Left cardiac atrium (tissue), 4 donors: ENCODE results near the gene ASIC2. TPM values are rescaled to one million over a fixed set of nuclear protein-coding genes. Genes with fewer than 3 reads are reported as not detected.

ENCODE experiments used
- ATAC-seq, 2 donors: fragments of 200-7000 bp; cut with Tn5 transposase; one replicate each; pipeline ENCODE4 v1.9.1; 2020; ENCODE audit warnings: mild to moderate bottlenecking in 2 of 2, moderate library complexity in 2 of 2
- DNase-seq: peaks from one replicate; pipeline ENCODE4 v3.0.0-alpha.2; 2020
- intact Hi-C, 2 donors: fragments of 100-400 bp; cut with DNase I; formaldehyde crosslinking; loops; one replicate each; pipeline versions ENCODE4 v1.14.1 to v1.15.1; 2022 to 2023
- total RNA-seq, 2 donors: library from RNA; stranded (reverse); fragmentation: NEBNext Ultra II Directional; extraction: Animal tissue kit (Norgen Biotek cat#: 25700); gene quantifications; one replicate each; pipeline ENCODE4 v1.2.1, GENCODE V29; 2021
- donor health status: DM: no; HTN: yes; CAD: no.
- donor health status: DM: no; HTN: yes; CAD: no; lungs with severe emphysema.
- donor health status: DM: yes; HTN: yes; CAD: no.
- donor health status: Dilated cardiomyopathy.

ASIC2 gene
- total RNA-seq, 2 donors from 2014 or later, result 0.08 TPM; not detected in 1

DNA sequence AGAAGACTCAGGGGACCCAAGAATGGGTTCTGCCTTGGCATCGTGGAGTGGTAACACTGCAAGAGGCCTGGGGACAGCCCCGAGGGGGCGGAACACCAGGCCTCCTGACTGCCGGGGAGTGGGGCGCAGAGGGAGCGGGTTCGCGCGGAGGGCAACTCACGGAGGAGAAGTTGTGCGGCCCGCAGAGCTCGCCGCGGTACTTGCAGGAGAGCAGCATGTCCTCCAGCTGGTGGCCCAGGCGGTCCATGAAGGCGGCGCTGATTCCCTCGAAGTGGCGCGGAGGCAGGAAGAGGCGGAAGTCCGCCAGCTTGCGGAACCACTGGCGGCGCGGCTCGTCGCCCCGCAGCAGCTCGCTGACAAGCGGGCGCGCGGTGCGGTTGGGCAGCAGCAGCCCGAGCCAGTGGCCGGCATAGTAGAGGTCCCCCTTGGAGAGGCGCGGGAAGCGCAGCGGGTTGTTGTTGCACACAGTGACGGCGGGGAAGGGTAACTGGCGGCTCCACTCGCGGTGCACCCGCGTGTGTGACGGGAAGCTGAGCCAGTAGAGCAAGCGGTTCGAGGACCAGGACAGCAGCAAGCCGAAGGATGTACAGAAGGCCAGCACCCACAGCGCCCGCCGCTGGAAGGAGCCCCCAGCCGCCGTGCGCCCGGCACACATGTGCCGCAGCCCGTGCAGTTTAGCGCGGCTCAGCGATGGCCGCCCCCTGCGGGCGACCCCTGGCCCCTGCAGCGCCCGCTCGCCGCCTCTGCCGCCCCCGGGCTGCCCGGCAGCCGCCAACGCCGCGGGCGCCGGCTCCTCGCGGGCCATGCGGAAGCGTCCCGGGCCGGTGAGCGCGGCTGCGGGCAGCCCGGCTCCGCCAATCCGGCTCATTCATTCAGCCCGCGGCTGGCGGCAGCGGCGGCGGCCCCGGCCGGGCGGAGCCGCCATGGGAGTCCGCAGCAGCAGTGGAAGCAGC lies 1.6 kb downstream of the ASIC2 start:
- DNase-seq, result peak; percentile 21
- intact Hi-C loops, result loop anchor here in 1 of 2 donors (10.0 kb wide), 1 partner anchor 57 kb away; no protein-coding TSS in a partner anchor
- ATAC-seq, result peak in 1 of 2 donors; percentile 10

DNA sequence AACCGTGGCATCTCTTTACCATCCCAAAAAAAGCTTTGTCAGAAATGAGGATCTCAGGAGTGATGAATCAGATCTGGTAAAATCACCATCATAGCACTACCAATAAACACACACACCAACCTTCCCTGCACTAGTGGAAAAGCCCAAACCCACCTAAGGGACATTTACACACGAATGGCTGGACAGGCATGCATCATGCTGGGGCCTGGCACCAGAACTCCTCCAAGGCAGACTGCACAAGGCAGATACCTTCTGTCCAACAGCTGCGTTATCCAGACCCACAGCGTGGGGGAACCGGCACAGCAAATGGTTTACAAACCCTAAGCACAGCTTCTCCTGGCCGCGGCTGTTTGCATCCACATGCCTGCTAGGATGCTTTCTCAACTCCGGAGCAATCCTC lies 2.8 kb downstream of the ASIC2 start:
- DNase-seq, result no peak
- intact Hi-C loops, result loop anchor here in 1 of 2 donors (10.0 kb wide), 1 partner anchor 55 kb away; no protein-coding TSS in a partner anchor
- ATAC-seq, result no peak

DNA sequence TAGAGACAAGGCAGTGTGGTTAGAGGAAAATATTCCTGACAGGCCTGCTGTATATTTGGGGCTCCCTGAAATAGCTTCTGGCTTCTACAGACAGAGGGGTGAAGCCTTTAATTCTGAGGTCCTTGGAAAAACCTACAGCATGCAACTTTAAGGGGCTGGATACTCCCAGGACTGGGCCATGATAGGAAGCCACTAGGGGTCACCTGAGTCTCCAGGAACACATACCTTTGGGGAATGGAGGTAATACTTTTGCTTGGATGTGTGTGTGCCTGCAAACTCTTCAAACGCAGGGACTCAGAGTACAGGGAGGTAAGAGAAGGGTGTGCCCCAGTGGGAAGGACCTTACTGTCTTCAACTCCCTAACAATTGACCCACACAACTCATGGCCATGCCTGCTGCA lies 4.1 kb downstream of the ASIC2 start:
- DNase-seq (no peak), ATAC-seq (no peak)
- intact Hi-C loops, result no loop called here

DNA sequence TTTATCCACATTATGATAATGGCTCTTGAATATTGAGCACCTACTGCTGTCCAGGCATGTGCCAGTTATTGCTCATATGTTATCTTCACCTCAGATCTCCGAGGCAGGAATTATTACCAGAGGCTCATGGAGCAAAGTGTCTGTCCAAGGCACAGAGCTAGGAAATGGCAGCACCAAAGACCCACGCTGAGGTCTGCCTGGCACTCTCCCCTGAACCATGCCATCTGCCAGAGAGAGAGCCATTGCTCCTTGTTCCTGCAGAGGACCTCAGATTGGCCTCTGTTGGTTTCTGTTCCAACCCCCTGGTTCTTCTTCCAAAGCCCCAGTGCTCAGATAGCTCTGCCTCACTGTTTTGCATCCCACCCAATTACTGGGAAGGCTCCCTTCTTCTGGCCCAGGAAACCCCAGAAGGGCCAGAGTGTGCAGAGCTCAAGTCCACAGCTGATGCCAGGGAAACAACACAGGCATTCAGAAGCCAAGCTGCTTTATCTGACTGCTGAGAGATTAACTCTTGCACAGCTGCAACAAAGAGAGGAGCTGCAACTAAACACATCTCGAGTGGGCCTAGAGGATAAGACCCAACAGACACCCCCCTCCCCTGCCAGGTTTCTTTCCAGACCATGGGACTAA lies 5.9 kb downstream of the ASIC2 start:
- no peak for ATAC-seq
- no peak for DNase-seq
- intact Hi-C loops, result no loop called here

DNA sequence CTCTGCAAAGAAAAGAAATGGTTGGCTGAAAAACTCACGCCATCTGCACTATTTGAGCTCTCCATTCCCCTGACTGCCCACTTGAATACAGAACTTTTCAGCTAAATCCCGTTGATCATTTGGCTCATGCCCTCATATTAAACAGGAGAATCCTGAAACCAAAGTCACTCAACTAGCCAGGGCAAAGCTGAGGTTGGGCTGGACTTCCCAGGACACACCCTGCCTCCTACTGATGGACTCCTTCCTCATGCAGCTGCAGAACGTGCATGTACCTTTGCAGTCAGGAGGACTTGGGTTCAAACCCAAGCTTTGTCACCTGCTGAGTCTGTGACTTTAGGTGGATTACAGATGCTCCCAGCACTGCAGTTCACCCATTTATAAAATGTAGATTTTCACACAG lies 7.7 kb downstream of the ASIC2 start:
- ATAC-seq (no peak), DNase-seq (no peak)
- intact Hi-C loops, result no loop called here

DNA sequence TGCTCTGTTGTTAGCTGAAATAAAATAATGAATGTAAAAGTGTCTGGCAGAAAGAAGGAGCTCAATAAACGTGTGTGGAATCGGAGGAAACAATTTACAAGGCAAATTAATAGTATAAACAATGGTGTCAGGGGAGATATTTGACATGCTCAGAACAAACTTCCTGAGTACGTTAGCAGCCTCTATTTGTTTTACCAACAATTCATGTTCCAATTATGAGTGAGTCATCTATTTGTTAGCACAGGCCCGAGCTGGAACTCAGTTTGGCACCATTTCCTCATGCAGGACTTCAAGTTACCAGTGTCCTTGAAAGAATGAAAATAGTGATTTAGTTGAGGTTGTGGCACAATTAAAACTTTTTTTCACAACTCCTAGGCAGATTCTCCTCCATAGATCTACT lies 9.1 kb downstream of the ASIC2 start:
- intact Hi-C loops, result no loop called here
- DNase-seq, result peak; percentile 36

DNA sequence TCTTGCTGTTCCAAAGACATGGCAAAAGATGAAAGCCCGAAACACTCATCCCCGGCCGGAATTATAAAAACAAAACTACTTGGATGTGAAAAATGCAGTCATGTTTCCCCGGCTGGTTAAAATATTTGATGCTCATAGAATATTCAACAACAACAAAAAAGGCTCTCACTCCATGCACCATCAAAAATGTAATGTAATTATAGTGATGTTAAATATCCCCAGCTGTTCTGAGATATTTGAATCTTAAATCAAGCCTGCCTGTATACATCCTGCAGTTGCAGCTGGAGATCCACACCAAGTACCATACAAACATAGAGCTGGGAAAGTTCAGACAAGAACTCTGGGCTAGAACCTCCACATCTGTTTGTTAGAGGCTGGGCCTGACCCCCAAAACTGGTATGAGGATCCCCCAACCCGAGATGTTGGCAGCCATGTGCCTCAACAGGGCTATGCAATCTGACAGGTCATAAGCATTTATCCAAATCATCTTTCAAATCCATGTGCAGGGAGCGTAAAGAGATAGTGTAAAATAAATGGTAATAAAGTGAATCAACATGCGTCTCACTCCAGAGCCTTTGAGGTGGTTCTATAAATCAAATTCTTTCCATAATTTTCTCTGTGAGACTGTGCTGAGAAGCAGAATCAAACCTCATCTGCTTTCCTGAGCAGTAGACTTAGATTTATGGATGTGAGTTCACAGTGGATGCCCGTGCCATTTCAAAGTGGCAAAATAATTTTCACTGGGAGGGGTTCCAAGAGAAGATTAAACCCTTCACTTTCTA lies 12.7 kb downstream of the ASIC2 start:
- ATAC-seq (no peak), DNase-seq (no peak)
- intact Hi-C loops, result no loop called here

More for the DNA sequence above, 9.1 kb downstream of the ASIC2 start:
- peak; percentile 53 to 69 for ATAC-seq

DNA sequence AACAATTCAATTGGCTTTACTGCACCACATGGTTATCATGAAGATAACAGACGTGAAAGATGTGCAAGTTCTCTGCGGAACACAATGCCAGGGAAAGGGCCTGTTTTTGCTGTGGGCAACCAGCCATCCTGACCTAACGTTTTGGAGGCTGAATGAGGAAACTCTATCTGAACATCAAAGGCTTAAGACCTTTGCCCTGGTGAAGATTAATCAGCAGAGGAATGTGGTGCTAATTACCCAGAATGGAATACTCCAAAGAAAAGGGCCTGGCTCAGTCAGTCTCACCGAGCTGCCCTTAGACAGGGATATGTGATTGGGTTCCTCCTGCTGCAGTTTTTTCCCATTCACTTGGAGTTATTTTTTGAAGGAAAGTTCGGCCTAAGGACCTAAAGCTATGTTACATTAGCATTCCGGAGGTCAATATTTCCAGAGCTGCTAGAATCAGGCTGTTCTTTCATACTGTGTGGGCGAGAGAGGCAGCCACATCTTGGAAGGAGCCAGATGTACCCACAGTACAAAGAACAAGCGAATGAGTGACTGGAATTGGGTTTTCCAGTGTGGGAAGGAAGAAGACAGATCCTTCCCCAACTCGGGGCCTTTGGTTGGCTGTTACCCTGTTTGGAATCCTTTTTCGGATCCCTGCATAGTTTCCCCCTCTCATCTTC lies 15.5 kb downstream of the ASIC2 start:
- ATAC-seq (no peak), DNase-seq (no peak)
- intact Hi-C loops, result no loop called here

DNA sequence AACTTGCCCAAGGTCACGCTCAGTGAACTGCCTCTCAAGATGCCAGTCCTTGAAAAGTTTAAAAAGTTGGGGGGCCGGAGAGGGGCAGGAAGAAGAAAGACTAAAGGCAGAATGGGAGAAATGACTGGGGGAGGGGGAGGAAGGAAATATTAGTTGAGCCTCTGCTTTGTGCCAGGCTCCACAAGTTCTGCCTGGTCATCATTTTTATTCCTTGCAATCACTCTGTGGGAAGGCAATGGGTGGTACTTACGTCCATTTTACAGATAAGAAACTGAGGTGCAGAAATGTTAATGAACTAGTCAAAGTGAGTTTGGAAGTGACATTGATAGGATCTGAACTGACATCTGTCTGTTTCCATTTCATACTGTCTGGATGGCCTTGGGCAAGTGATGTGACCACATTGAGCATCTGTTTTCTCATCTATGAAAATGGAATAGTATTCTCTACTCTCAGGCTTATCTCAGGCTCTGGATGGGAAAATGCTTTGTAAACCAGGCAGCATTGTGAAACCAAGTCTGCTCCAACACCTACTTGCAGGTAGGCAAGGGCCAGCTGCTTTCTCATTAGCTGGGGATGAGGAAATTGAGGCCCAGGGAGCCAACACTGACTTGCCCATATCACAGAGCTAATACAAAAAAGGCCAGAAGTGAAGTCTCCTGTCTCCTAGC lies 19.2 kb downstream of the ASIC2 start:
- ATAC-seq, result no peak
- DNase-seq, result no peak
- intact Hi-C loops, result no loop called here

DNA sequence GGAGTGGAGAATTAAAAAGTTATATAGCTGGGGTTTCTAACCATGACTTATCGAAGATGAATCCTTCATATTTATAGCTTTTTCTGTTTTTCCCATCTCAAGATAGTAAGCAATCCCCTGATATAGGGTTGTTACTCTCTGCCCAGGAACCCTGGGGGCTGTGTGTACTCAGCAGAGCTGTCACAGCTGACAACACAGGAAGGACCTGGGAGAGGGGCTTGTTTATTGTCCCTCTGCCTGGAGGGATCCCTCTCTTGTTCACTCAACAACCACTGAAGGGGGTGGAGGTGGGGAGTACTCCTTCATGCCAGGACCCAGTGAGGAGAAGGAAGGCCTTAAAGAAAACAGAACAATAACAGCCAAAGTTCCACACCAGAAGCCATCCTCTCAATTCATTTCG lies 19.8 kb downstream of the ASIC2 start:
- ATAC-seq (no peak), DNase-seq (no peak)
- intact Hi-C loops, result no loop called here

DNA sequence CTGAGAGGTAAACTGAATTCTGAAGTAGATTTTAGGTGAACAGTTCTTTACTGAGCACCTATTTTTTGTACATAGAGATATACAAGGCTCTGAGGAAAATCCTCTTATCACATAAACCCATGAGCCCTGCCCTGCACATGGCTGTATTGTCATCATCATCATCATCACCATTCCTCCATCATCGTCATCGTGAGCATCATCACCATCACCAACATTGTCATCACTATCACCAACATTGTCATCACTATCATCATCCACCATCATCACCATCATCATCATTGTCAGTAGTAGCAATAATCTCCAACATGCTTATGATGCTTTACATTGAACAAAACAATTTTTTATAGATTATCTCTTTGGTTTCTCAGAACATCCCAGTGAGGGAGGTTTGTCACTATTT lies 20.7 kb downstream of the ASIC2 start:
- DNase-seq, result no peak
- ATAC-seq, result no peak
- intact Hi-C loops, result no loop called here

DNA sequence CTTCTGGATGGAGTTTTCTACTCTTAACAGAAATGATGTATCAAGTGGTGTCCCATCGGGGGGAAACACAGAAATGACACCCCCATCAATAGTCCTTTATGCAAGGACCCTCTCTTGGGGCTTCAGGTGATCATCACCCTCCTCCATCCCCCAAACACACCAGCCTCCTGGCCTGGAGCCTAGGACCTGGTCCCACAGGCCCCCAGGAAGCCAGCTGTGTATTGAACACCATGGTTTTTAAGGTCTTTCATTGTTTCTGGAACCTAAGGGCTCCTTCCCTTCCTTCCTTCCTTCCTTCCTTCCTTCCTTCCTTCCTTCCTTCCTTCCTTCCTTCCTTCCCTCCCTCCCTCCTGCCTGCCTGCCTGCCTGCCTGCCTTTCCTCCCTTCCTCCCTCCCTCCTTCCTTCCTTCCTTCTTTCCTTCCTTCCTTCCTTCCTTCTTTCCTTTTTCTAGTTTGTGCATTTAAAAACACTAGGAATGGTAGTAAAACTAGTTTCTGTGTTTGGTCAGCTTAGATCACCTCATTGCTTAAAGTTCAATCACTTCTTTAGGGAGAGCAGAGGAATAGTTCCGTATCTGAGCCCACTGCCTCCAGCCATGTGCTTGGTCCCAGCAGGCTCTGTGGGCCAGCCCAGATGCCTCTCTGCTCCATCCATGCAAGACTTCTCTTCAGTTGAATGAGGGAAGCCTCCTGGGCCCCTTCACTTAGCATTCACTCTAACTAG lies 23.6 kb downstream of the ASIC2 start:
- ATAC-seq, result no peak
- DNase-seq, result no peak
- intact Hi-C loops, result no loop called here

DNA sequence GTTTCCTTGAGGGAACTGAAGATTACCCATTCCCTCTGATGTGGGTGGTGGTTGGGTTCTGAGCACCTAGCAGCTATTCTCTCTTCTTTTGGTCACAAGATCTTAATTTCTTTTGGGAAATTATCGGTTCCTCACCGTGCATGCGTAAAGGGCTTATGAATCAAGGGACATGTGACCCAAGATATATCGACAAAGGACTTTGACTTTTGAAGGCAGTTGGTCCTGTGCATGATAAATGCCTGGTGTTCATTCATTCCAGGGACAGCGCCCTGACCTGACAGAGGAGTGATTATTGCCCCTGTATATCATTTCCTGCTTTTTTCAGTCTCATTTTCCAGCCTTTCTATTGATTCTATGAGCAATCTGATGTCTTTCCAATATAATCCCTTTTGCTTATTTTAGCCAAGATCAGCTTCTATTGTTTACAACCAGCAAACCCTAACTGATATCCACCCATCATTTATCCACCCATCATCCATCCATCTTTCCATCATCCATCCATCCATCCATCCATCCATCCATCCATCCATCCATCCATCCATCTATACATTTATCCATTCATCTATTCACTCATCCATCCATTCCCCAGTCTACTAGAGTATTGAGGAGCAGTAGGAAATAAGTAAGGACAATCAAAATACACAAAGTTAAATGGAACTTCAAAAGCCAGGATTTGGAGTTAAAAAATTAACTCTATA lies 25.1 kb downstream of the ASIC2 start:
- DNase-seq, result no peak

DNA sequence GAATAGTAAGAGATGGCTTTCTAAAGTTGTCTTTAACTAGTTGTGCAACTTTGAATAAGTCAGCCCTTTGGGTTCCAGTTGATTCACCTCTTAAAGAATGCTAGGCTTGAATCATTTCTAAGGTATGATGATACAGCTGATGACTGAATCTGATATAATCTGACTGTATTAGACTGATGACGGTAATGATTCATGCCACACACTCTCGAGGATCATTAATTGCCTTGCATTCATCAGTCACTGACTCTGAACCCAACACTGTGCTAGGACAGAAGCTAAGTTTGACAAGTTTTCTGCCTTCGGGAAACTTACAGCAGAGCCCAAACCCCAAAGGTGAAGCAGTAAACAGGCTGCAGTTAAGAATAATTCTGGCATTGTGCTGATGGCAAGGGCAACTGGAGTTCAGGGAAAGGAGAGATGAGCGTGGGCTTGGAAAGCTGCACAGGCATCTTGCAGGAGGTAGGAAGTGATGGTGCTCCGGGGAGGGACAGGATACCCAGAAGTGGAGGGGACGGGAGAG lies 25.8 kb downstream of the ASIC2 start:
- no peak for DNase-seq
- peak in 1 of 2 donors; percentile 88 for ATAC-seq
- intact Hi-C loops, result no loop called here

More for the DNA sequence above, 25.1 kb downstream of the ASIC2 start:
- intact Hi-C loops, result no loop called here
- ATAC-seq, result no peak

DNA sequence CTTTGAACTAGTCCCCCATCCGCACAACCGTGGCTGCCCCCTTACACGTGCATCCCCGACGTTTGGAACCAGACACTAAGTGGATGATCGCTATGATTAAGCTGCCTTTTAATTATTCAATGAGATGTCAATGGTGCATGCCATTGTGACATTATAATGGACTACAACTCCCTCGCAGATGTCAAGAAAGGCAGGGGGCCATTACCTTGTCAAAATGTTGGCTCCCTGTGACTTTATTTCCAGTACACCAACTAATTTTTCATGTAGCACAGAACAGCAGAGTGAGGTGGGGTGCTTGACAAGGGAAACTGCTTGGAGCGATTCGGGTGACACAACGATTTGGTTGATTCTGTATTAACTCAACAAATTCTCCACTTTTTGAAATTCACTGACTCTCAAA lies 26.5 kb downstream of the ASIC2 start:
- no peak for ATAC-seq
- DNase-seq, result no peak
- intact Hi-C loops, result no loop called here

DNA sequence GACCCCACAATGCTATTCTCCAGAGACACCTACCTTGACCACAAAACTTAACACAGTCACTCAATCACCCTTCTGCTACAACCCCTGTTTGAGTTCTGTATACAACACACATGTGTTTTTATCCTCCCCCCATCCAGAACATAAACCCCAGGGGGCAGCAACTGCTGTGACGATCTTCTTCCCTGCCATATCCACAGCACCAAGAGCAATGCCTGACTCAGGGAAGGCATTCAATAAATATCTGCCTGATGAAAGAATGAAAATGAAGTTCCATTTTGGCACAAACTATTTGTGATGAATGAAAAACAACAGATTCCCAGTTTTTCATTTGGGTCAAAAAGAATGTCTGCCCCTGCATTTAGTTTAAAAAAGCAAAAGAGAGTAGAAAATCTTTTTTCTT lies 27.0 kb downstream of the ASIC2 start:
- DNase-seq (no peak), ATAC-seq (no peak)
- intact Hi-C loops, result no loop called here

DNA sequence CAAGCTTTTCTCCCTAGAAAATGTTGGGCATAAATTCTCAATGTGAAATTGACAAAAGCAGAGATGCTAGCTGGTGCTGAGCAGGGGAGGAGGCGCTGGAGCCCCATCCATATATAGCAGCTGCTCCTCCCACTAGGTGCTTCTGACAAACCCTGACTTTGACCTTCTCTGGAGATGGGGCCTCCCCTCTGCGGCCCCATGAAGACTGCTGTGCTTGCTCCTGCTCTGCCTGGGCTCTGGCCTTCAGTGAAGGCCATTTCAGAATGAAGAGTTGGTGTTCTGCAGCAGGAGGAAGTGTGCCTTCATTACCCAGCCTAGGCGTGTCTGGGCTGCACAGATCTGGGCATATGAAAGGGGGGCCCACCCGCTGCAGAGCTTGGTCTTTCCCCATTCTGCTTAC lies 29.7 kb downstream of the ASIC2 start:
- intact Hi-C loops, result no loop called here
- no peak for ATAC-seq

More for the DNA sequence above, 29.7 kb downstream of the ASIC2 start:
- DNase-seq, result no peak
